HEK293T (cell line): ENCODE results near the gene KIF26B.

ENCODE experiments used
- CTCF ChIA-PET: fragments of 350-600 bp; formaldehyde crosslinking; extraction: SDS; loops from one replicate; lab custom pipeline; 2021; ENCODE audit warnings: antibody characterized with exemption, inconsistent platforms; lab: Yijun Ruan, JAX
- POLR2A ChIA-PET: fragments of 350-600 bp; formaldehyde crosslinking; extraction: SDS; loops from one replicate; lab custom pipeline; 2020; ENCODE audit warnings: antibody characterized with exemption, inconsistent platforms; lab: Yijun Ruan, JAX
- DNase-seq: peaks from one replicate; pipeline ENCODE4 v3.0.0; 2012; ENCODE audit warnings: mixed read lengths; ENCODE audit errors: extremely low spot score
- ARNT ChIP-seq: fragments of 450-650 bp; IDR thresholded peaks from 2 replicates; pipeline ENCODE4 v1.6.1; 2017; ENCODE audit warnings: mild to moderate bottlenecking
- BHLHE40 ChIP-seq: fragments of 450-650 bp; IDR thresholded peaks from 2 replicates; pipeline ENCODE4 v1.6.1; 2016; ENCODE audit warnings: mild to moderate bottlenecking, moderate library complexity, borderline replicate concordance
- CTBP1 ChIP-seq: fragments of 450-650 bp; IDR thresholded peaks from 2 replicates; pipeline ENCODE4 v1.6.1; 2016; ENCODE audit warnings: borderline replicate concordance
- ELF4 ChIP-seq: fragments of 450-650 bp; IDR thresholded peaks from 2 replicates; pipeline ENCODE4 v1.6.1; 2017; ENCODE audit warnings: antibody characterized with exemption
- FOXA1 ChIP-seq: fragments of 450-650 bp; IDR thresholded peaks from 2 replicates; pipeline ENCODE4 v1.6.1; 2016; ENCODE audit warnings: mild to moderate bottlenecking
- FOXK2 ChIP-seq: fragments of 450-650 bp; IDR thresholded peaks from 2 replicates; pipeline ENCODE4 v1.6.1; 2016; ENCODE audit warnings: mild to moderate bottlenecking
- FOXM1 ChIP-seq: fragments of 450-650 bp; IDR thresholded peaks from 2 replicates; pipeline ENCODE4 v1.6.1; 2017; ENCODE audit warnings: mild to moderate bottlenecking, borderline replicate concordance
- HDGF ChIP-seq: fragments of 450-650 bp; IDR thresholded peaks from 2 replicates; pipeline ENCODE4 v1.6.1; 2017; ENCODE audit warnings: antibody characterized with exemption, borderline replicate concordance
- L3MBTL2 ChIP-seq: fragments of 450-650 bp; conservative IDR thresholded peaks from 2 replicates; pipeline ENCODE4 v1.6.1; 2016; ENCODE audit warnings: mild to moderate bottlenecking
- LEF1 ChIP-seq: fragments of 450-650 bp; IDR thresholded peaks from 2 replicates; pipeline ENCODE4 v1.6.1; 2017; ENCODE audit warnings: mild to moderate bottlenecking, borderline replicate concordance
- NFRKB ChIP-seq: fragments of 450-650 bp; IDR thresholded peaks from 2 replicates; pipeline ENCODE4 v1.6.1; 2016; ENCODE audit warnings: mild to moderate bottlenecking, moderate library complexity
- SP1 ChIP-seq: fragments of 450-650 bp; IDR thresholded peaks from 2 replicates; pipeline ENCODE4 v1.6.1; 2017
- SUZ12 ChIP-seq: fragments of 450-650 bp; IDR thresholded peaks from 2 replicates; pipeline ENCODE4 v1.6.1; 2016; ENCODE audit warnings: mild to moderate bottlenecking
- TARDBP ChIP-seq: fragments of 450-650 bp; IDR thresholded peaks from 2 replicates; pipeline ENCODE4 v1.6.1; 2016
- ZNF384 ChIP-seq: fragments of 450-650 bp; IDR thresholded peaks from 2 replicates; pipeline ENCODE4 v1.6.1; 2016
- TF ChIP-seq, protein P1 (sequence below): fragments of 450-650 bp; IDR thresholded peaks from 2 replicates; pipeline ENCODE4 v1.6.1; 2016

KIF26B gene

GRCh38 chr1:245294020-245294419 lies 139.2 kb downstream of the KIF26B start:
- no peak for DNase-seq
- ChIA-PET POLR2A (no interaction called here), CTCF (no interaction called here)
- TF ChIP-seq CTBP1 (no peak), FOXK2 (no peak), ELF4 (no peak), LEF1 (no peak), HDGF (no peak), FOXA1 (no peak), NFRKB (no peak), BHLHE40 (no peak), SP1 (no peak), TARDBP (no peak), ARNT (no peak), SUZ12 (no peak), L3MBTL2 (no peak), ZNF384 (no peak), FOXM1 (no peak)
- TF ChIP-seq, protein P1, sequence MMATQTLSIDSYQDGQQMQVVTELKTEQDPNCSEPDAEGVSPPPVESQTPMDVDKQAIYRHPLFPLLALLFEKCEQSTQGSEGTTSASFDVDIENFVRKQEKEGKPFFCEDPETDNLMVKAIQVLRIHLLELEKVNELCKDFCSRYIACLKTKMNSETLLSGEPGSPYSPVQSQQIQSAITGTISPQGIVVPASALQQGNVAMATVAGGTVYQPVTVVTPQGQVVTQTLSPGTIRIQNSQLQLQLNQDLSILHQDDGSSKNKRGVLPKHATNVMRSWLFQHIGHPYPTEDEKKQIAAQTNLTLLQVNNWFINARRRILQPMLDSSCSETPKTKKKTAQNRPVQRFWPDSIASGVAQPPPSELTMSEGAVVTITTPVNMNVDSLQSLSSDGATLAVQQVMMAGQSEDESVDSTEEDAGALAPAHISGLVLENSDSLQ: no peak

- no peak for DNase-seq
- ChIA-PET POLR2A (no interaction called here), CTCF (no interaction called here)
- TF ChIP-seq SUZ12 (no peak), FOXM1 (no peak), ARNT (no peak), SP1 (no peak), FOXK2 (no peak), BHLHE40 (no peak), CTBP1 (no peak), ZNF384 (no peak), LEF1 (no peak), FOXA1 (no peak), ELF4 (no peak), HDGF (no peak), NFRKB (no peak), L3MBTL2 (no peak), TARDBP (no peak)
- TF ChIP-seq, protein P1: no peak
These were observed 144.0 kb downstream of the KIF26B start for GRCh38 chr1:245298781-245299180.

DNA sequence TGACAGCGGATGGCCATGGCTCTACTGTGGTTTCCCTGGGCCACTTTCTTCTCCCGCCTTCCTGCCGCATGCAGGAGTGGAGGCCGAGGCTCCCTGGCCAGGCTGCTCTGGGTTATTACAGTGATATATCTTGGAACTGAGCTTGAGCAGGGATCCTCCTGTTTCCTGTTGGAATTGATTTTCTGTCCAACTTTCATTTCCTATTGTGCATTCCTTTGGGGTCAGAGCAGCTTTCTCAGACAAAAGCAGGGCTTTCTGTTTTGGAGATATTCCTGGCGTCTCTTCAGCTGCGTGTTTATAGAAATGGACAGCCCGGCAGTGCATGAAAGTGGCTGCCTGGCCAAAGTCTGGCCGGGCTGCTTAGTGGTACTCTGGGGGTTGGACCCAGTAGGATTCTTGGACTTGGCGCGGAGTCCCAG lies 146.4 kb downstream of the KIF26B start:
- TF ChIP-seq HDGF: no peak
- TF ChIP-seq NFRKB: no peak
- TF ChIP-seq, protein P1: no peak
- no peak for DNase-seq
- ChIA-PET POLR2A (no interaction called here), CTCF (no interaction called here)

DNA sequence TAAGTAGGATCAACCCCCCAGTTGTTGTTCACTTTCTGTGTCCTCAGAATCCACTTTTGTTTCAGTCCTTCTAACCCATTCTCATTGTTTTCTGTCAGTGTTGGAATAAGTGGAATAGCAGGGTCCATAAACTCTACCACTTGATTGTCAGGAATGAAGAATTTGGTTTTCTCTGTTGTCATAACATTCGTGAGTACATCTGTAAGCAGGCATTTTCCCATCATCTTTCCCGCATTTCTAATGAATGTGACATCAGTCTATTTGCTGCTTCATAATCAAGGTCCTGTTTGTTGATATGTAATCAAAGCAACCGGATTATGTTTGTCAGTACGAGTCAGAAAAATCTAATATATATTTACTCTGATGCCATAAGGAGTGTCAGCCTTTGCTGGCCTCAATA lies 147.1 kb downstream of the KIF26B start:
- no peak for TF ChIP-seq NFRKB
- no peak for TF ChIP-seq SP1
- no peak for TF ChIP-seq HDGF
- TF ChIP-seq ARNT: no peak
- no peak for TF ChIP-seq FOXA1
- TF ChIP-seq ELF4: no peak
- TF ChIP-seq L3MBTL2: no peak
- TF ChIP-seq FOXM1: no peak
- no peak for TF ChIP-seq ZNF384
- TF ChIP-seq LEF1: no peak
- no peak for TF ChIP-seq TARDBP
- no peak for TF ChIP-seq CTBP1
- TF ChIP-seq BHLHE40: no peak
- POLR2A ChIA-PET: no interaction called here
- CTCF ChIA-PET: no interaction called here
- no peak for DNase-seq

DNA sequence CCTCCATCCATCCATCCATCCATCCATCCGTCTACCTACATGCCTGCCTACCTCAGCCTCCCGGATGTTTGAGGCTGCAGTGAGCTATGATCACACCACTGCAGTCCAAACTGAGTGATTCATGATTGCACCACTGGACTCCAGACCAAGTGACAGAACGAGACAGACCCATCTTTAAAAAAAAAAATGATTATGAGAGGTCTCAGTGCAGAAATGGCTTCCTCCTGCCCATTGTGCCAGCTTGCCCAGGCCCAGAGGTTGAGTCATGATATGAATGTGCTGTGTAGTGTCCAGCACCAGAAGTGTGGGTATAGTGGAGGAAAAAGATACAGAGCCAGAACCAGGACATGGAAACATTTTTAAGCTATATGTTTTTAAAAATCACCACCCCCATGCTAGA lies 149.9 kb downstream of the KIF26B start:
- POLR2A ChIA-PET: no interaction called here
- TF ChIP-seq HDGF (no peak), LEF1 (no peak), BHLHE40 (no peak), ZNF384 (no peak), SUZ12 (no peak), FOXA1 (no peak)
- CTCF ChIA-PET: no interaction called here
- DNase-seq: no peak

DNA sequence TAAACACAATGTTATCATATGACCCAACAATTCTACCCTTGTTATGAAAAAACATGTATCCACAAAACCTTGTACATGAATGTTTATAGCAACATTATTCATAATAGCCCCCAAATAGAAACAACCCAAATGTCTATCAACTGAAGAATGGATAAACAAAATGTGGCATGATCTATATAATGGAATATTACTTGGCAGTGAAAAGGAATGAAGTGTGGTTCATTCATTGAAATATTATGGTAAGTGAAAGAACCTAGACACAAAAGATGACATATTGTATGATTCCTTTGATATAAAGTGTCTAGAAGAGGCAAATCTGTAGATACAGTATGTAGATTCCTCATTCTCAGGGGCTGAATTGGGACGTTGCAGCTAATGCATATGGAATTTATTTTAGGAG lies 151.2 kb downstream of the KIF26B start:
- ChIA-PET CTCF (no interaction called here), POLR2A (no interaction called here)
- DNase-seq: no peak
- TF ChIP-seq L3MBTL2: no peak
- TF ChIP-seq FOXK2: no peak
- no peak for TF ChIP-seq CTBP1
- no peak for TF ChIP-seq BHLHE40
- TF ChIP-seq FOXM1: no peak
- TF ChIP-seq SP1: no peak
- TF ChIP-seq LEF1: no peak
- TF ChIP-seq ZNF384: no peak
- TF ChIP-seq HDGF: no peak
- TF ChIP-seq TARDBP: no peak
- no peak for TF ChIP-seq ARNT
